ENCODE data around the gene GNG12.

GNG12 gene

DNA sequence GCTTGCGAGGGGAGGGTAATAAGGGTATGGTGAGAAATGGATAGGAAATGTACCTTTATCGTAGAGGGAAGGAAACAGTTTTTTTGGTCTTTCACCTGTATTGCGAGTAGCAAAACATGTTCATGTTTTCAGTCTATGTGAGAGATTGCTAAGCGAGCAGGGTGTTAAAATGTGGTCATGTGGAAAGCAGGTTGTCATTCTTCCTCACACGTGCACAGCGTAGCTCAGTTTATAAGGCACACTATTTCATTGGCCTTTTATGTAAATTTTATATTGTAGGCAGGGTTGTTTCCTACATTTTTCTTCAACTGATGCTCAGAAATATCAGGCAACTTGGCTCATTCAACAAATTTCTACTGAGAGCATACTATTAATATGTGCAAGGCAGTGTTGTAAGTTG, 18.5 kb upstream of the GNG12 start:
- ATAC-seq (no peak), DNase-seq (no peak)
- Mint-ChIP-seq H3K4me1 (peaks cover 3% of the 10 kb centered on the region), H3K4me3 (no peak overlapping the region), H3K36me3 (ENCODE audit: low read depth) (no peaks in the 10 kb centered on the region), H3K27me3 (peaks cover 16% of the 10 kb centered on the region), H3K9me3 (no peaks in the 10 kb centered on the region), H3K27ac (no peak overlapping the region)

DNA sequence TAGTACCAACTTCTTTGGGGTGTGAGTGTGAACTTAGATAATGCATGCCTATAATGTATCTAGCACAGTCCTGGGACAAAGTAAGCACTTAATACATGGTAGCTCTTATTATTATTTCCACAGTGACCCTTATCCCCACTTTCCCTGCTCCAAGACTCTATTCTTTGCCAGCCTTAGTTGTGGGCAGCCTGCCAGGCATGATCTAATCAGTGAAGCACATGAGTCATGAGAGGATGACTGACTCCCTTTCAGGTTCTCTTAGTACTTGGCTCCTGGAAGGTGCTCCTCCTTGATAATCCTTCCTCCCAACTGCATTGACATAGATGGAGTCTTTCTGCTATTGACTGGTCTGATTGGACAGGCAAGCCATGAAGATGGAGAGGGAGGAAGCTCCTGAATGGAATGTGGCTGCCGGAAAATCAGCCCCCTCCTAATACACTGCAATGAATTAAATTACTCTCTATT, 17.4 kb upstream of the GNG12 start:
- H3K27me3 Mint-ChIP-seq: peaks cover 12% of the 10 kb centered on the region
- DNase-seq (no peak), ATAC-seq (no peak)
- no peaks in the 10 kb centered on the region for H3K9me3 Mint-ChIP-seq
- H3K27ac Mint-ChIP-seq: no peak overlapping the region
- no peaks in the 10 kb centered on the region for H3K36me3 Mint-ChIP-seq (ENCODE audit: low read depth)
- no peak overlapping the region for H3K4me3 Mint-ChIP-seq
- peaks cover 3% of the 10 kb centered on the region for H3K4me1 Mint-ChIP-seq

DNA sequence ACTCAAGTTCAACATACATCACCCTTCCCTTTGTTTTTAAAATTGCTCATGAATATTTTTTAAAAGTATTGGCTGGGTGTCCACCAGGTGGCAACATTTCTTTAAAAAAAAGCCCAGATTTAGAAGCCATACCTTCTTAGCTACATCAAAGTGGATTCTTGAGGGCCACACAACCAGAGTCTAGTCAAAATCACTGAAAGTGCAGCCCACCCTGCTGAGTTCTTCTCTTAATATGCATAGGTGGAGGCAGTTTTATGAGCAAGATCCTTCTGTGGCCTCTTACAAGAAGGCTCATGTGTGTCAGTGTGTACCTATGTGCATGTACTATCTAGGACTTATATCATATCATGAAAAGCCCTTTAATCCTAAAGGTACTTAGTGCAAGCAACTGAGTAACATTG, 16.9 kb upstream of the GNG12 start:
- H3K4me1 Mint-ChIP-seq: no peaks in the 10 kb centered on the region
- H3K27me3 Mint-ChIP-seq: peaks cover 9% of the 10 kb centered on the region
- DNase-seq (no peak), ATAC-seq (no peak)
- H3K27ac Mint-ChIP-seq: no peak overlapping the region
- no peaks in the 10 kb centered on the region for H3K9me3 Mint-ChIP-seq
- no peak overlapping the region for H3K4me3 Mint-ChIP-seq
- no peaks in the 10 kb centered on the region for H3K36me3 Mint-ChIP-seq (ENCODE audit: low read depth)

DNA sequence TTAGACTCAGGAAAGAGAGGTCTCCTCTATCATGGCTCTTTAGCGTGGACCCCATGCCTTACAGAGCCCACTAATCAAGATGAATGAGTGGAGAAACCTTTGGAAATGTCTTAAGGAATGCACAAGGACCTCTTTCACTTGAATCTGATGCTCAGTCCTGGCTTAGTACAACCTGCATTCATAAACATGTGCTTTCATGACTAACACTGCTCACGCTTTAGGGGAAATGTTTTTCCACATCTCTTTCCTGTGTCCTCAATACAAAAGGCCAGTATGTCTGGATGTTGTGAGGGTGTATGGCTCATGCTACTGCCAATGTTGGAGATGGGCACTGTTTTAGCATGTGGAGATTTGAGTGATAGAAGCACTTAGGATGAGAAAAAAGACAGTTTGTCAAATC, 14.2 kb upstream of the GNG12 start:
- Mint-ChIP-seq H3K9me3 (no peaks in the 10 kb centered on the region), H3K36me3 (ENCODE audit: low read depth) (no peaks in the 10 kb centered on the region), H3K4me1 (no peaks in the 10 kb centered on the region), H3K27me3 (peaks cover 19% of the 10 kb centered on the region), H3K4me3 (no peak overlapping the region), H3K27ac (no peak overlapping the region)
- ATAC-seq (no peak), DNase-seq (no peak)

DNA sequence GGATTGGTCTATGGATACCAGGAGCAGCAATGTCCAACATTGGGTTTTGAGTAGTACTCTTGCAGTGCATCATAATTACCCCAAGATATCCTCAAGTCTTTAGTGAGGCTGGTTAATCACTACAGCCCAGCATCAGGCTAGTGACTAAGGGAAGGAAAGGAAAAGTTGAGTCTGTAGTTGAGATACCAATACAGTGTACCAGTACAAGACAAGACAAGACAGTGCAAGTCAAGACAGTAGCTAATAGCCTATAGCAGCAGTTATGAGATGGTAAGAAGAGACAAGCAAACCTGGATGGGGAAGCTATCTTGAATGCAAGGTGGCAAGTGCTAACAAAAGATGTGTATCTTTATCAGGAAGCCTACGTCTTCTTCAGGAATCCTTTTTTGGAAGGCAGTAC, 13.3 kb upstream of the GNG12 start:
- Mint-ChIP-seq H3K4me1 (no peaks in the 10 kb centered on the region), H3K9me3 (no peaks in the 10 kb centered on the region), H3K27ac (no peak overlapping the region), H3K36me3 (ENCODE audit: low read depth) (no peaks in the 10 kb centered on the region), H3K27me3 (peaks cover 21% of the 10 kb centered on the region), H3K4me3 (no peak overlapping the region)
- ATAC-seq: no peak
- no peak for DNase-seq

DNA sequence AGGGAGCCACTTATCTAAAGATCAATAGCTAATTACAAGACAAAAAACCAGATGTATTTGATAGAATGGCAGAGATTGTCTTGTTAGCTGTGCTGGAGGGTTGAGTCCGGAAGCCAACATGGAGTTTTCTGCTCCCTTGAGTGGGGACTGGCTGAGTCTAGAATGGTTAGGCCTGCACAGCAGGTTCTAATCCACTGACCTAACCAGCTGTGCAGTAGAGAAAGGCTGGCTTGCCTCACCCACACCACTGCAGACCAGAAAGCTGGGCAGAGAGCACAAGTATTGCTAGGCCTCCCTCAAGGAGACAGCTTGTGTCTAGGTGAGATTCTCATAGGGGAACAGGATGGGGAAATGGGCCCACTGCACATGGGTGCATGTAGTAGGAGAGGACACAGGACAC, 11.7 kb upstream of the GNG12 start:
- ATAC-seq (no peak), DNase-seq (no peak)
- H3K27me3 Mint-ChIP-seq: peaks cover 25% of the 10 kb centered on the region
- H3K4me1 Mint-ChIP-seq: no peaks in the 10 kb centered on the region
- no peak overlapping the region for H3K27ac Mint-ChIP-seq
- no peak overlapping the region for H3K4me3 Mint-ChIP-seq
- no peaks in the 10 kb centered on the region for H3K9me3 Mint-ChIP-seq
- H3K36me3 Mint-ChIP-seq (ENCODE audit: low read depth): no peaks in the 10 kb centered on the region

DNA sequence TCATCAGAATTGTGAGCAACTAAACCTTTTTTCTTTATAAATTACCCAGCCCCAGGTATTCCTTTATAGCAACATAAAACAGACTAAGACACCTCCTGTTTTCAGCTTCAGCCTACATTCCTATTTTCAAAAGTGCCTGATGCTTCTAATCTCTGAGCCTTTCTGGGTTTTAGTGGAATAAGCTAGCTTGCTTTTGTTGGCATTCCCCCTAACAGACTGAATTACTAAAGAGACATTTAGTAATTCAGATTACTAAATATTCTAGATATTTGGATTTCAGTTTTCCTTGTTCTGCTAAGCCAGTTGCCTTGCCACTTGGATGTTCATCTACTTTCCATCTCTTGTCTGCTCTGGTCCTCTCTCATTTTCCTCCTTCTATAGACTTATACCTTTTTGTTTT, 10.5 kb upstream of the GNG12 start:
- no peak for ATAC-seq
- H3K9me3 Mint-ChIP-seq: no peaks in the 10 kb centered on the region
- H3K27ac Mint-ChIP-seq: no peak overlapping the region

DNA sequence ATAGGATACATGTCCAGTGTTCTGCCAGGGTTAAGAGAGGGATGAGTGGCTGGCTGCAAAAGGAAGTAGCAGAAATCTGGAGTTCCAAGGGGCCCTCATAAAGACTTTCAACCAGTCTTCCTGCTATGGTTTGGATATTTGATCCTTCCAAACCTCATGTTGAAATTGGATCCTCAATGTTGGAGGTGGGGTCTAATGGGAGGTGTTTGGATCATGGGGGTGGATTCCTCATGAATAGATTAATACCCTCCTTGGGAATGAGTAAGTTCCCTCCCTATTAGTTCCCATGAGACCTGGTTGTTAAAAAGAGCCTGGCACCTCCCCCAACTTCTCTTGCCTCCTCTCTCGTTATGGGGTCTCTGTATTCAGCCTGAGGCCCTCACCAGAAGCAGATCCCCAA, 10.1 kb upstream of the GNG12 start:
- no peaks in the 10 kb centered on the region for H3K36me3 Mint-ChIP-seq (ENCODE audit: low read depth)
- no peak overlapping the region for H3K27ac Mint-ChIP-seq
- H3K4me3 Mint-ChIP-seq: no peak overlapping the region
- DNase-seq (no peak), ATAC-seq (no peak)
- H3K27me3 Mint-ChIP-seq: peaks cover 33% of the 10 kb centered on the region
- H3K9me3 Mint-ChIP-seq: no peaks in the 10 kb centered on the region
- H3K4me1 Mint-ChIP-seq: no peaks in the 10 kb centered on the region

More for the DNA sequence above, 10.5 kb upstream of the GNG12 start:
- H3K4me1 Mint-ChIP-seq: no peaks in the 10 kb centered on the region
- H3K27me3 Mint-ChIP-seq: peaks cover 30% of the 10 kb centered on the region
- H3K36me3 Mint-ChIP-seq (ENCODE audit: low read depth): no peaks in the 10 kb centered on the region
- no peak for DNase-seq
- H3K4me3 Mint-ChIP-seq: no peak overlapping the region

DNA sequence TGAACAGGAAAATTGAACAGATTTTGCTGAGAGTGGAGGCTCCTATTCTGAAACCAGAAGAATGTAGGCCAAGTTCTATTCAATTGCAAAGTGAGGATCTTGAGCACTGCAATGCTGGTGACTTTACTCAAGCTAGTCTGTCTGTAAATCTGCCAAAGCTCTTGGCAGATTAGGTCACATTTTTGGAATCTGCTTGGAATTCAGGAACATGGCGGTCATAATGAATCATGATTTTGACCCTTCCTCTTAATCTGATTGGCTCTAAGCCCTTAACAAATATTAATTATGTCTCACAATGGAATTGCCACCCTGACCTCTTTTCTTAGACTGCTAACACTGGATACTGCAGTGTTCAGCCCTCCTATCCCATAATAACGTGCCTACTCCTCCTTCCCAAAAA, 7.2 kb upstream of the GNG12 start:
- DNase-seq (no peak), ATAC-seq (no peak)
- no peaks in the 10 kb centered on the region for H3K36me3 Mint-ChIP-seq (ENCODE audit: low read depth)
- H3K27ac Mint-ChIP-seq: no peak overlapping the region
- H3K4me1 Mint-ChIP-seq: no peaks in the 10 kb centered on the region
- no peaks in the 10 kb centered on the region for H3K9me3 Mint-ChIP-seq
- peaks cover 54% of the 10 kb centered on the region for H3K27me3 Mint-ChIP-seq
- H3K4me3 Mint-ChIP-seq: no peak overlapping the region

DNA sequence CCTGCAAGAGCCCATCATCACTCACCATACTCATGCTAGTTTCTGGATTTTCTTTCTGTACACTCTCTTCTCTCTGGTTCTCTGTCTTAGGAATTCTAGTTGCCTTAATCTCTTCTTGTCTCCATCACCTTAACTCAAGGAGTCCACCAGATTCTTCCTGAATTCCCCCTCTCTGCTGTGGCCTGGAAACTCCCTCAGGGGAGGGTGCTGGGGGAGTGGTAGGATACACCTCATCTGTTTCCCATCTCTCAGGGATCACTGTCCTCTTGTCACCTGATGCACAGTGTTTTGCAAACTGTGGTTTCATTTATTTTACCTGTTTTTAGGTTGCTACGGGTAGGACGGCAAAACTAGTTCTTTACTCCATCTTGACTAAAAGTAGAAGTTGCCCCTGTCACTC, 6.6 kb upstream of the GNG12 start:
- Mint-ChIP-seq H3K27me3 (peaks cover 53% of the 10 kb centered on the region), H3K9me3 (no peaks in the 10 kb centered on the region), H3K4me3 (no peak overlapping the region), H3K4me1 (no peaks in the 10 kb centered on the region), H3K36me3 (ENCODE audit: low read depth) (no peaks in the 10 kb centered on the region), H3K27ac (no peak overlapping the region)
- ATAC-seq: no peak
- DNase-seq: no peak

DNA sequence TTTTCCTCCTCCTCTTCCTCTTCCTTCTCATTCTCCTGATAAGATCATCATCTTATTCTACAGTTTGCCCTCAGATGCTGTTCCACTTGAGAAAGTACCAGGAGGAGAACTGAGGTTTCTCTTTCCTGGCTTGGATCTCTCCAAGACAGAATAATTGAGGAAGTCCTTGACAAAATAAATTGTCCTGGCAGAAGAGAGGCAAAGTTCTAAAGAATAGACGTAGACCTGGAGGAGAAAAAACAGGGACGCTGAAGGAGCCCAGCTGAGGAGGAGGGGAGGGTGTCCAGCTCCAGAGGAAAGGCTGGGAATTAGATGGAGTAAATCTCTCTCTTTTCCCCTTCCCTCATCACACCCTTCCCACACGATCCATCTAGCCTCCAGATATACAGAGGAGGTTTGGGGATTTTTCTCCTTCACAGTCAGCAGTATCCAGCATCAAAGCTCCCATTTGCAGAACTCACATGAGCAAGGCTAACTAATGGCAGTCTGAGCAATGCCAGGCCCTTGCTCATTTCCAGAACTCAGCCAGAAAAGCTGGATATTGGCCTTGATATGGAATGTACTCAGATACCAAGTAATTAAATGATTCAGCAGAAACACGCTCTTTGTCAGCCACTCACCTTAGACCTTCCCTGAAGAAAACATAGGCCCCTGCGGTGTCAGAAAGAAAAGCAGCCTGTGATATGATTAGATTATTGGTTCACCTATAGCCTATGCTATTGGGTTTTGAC, 5.1 kb upstream of the GNG12 start:
- Mint-ChIP-seq H3K27me3 (peaks cover 60% of the 10 kb centered on the region), H3K4me1 (peaks cover 11% of the 10 kb centered on the region), H3K9me3 (no peaks in the 10 kb centered on the region), H3K27ac (no peak overlapping the region), H3K36me3 (ENCODE audit: low read depth) (no peaks in the 10 kb centered on the region), H3K4me3 (no peak overlapping the region)
- DNase-seq (no peak), ATAC-seq (no peak)

DNA sequence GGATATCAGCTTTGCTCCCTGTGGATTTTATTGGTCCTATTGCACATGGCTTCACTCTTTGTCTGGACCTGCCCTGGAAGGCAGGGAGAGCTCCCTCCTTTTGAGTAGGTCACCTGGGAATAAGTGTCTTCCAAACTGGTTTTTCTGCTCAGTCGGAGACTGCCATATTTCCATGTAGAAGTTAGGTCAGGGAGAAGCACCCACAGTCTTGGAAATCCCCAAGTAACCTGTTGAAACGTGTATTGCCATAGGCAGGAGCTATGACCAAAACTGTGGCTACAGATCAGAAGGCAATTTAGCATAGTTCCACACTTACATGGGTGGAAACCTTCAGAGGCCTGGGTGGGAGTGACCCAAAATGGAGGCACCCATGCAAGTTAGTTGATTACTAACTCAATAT, 3.5 kb upstream of the GNG12 start:
- ATAC-seq: no peak
- Mint-ChIP-seq H3K4me3 (no peak overlapping the region), H3K9me3 (no peaks in the 10 kb centered on the region), H3K27me3 (peaks cover 62% of the 10 kb centered on the region), H3K4me1 (peaks cover 19% of the 10 kb centered on the region), H3K27ac (no peak overlapping the region), H3K36me3 (ENCODE audit: low read depth) (no peaks in the 10 kb centered on the region)
- DNase-seq: no peak

DNA sequence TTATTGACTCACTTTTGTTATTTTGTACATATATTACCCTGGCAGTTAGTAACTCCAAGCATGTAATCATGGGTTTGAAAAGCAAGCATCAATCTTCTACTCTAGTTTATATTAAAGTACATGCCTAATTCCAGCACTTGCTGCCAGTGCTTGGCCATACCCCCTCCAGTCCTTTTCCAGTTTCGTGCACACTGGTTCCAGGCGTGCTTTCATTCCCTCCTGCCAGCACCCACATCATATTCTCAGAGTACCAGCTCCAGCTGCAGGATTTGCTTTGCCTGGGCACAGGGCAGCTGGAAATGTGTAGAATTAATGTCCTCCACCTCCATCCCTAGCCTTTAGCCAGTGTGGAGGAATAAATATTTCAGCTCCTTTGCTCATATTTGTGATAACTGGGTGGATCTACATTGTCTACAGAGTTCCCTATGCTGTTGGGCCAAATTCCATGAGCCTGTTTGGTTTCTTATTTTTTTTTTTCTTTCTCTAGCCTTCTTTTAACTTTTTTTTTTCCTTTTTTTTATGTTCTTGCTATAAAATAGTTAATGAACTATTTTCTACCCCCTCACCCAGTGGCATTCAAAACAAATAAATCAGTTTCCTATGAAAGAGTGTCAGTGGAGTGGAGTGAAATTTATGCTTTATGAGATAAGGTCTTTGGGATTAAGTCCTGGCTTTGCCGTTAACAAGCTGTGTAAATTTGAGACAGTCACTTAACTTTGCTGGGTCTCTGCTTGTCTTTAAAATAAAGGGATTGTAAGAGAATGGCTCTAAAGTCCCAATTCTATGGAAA, 2.6 kb upstream of the GNG12 start:
- H3K27me3 Mint-ChIP-seq: peaks cover 68% of the 10 kb centered on the region
- H3K27ac Mint-ChIP-seq: no peak overlapping the region
- DNase-seq (no peak), ATAC-seq (no peak)
- no peaks in the 10 kb centered on the region for H3K9me3 Mint-ChIP-seq
- H3K4me1 Mint-ChIP-seq: peaks cover 21% of the 10 kb centered on the region
- no peaks in the 10 kb centered on the region for H3K36me3 Mint-ChIP-seq (ENCODE audit: low read depth)
- H3K4me3 Mint-ChIP-seq: no peak overlapping the region

DNA sequence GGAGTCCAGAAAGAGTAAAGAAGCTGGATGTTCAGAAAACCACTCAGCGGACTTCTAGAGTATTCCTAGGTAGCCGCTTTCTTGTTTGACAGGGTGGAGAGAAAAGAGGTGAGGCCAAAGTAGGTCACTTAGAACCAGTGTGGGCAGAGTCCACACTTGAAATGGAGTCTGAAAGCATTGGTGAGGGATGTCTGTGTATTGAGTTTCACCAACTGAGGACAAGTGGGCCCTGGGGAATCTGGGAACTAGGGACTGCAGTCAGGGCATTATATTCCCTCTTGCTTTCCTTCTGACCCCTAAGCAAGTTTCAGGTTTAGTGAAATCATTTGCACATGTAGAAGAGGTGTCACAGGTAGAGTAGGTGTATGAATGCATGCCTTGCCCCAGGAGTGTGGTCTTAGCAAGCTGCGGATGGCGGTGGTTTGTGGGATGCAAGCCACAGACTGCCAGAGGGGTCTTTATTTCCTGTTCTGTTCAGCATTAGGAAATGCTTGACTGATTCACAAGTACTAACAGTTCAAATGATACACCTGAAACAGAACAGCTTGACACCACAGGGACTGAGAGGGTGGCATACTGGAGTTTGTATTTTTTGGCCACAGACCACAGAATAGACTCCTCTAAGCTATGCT, 1.1 kb upstream of the GNG12 start:
- peak overlapping the region; percentile 37 for H3K4me3 Mint-ChIP-seq
- no peak for DNase-seq
- peaks cover 21% of the 10 kb centered on the region for H3K4me1 Mint-ChIP-seq
- no peaks in the 10 kb centered on the region for H3K36me3 Mint-ChIP-seq (ENCODE audit: low read depth)
- ATAC-seq: no peak
- H3K27ac Mint-ChIP-seq: no peak overlapping the region
- peaks cover 69% of the 10 kb centered on the region for H3K27me3 Mint-ChIP-seq
- H3K9me3 Mint-ChIP-seq: no peaks in the 10 kb centered on the region

DNA sequence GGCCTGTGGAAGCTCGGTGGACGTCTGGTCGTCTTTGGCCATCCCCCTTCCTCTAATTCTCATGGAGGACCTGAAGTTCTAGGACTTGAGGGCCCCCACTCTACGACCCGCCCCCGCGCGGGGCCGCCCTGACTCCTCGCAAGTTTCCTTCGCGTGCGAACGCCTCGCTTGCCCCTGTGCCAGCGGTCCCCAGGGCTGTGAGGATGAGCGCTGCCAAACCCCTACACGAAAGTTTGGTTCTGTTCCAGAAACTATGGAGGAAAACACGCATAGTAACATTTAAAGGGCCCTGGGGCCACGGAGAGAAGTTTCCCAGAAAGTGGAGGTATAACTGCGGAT, 304 bp upstream of the GNG12 start:
- ATAC-seq: no peak
- no peak overlapping the region for H3K27ac Mint-ChIP-seq
- peaks cover 21% of the 10 kb centered on the region for H3K4me1 Mint-ChIP-seq

More for the DNA sequence above, 304 bp upstream of the GNG12 start:
- H3K4me3 Mint-ChIP-seq: peak overlapping the region; percentile 38
- H3K27me3 Mint-ChIP-seq: peaks cover 65% of the 10 kb centered on the region
- no peaks in the 10 kb centered on the region for H3K9me3 Mint-ChIP-seq
- H3K36me3 Mint-ChIP-seq (ENCODE audit: low read depth): no peaks in the 10 kb centered on the region
- DNase-seq: peak; percentile 11

All from activated naive CD8-positive, alpha-beta T cell treated with anti-CD3 and anti-CD28 coated beads, Interleukin-2, amount 50 U/mL, for 24 hours (primary cell).